Measurements from ENCODE around the gene SLC7A5.
"Not testable (repeated sequence)": the region's sequence is repeated elsewhere in the genome, so short reads cannot be mapped to it uniquely, and the experiment has no call there.

Gene SLC7A5

DNA sequence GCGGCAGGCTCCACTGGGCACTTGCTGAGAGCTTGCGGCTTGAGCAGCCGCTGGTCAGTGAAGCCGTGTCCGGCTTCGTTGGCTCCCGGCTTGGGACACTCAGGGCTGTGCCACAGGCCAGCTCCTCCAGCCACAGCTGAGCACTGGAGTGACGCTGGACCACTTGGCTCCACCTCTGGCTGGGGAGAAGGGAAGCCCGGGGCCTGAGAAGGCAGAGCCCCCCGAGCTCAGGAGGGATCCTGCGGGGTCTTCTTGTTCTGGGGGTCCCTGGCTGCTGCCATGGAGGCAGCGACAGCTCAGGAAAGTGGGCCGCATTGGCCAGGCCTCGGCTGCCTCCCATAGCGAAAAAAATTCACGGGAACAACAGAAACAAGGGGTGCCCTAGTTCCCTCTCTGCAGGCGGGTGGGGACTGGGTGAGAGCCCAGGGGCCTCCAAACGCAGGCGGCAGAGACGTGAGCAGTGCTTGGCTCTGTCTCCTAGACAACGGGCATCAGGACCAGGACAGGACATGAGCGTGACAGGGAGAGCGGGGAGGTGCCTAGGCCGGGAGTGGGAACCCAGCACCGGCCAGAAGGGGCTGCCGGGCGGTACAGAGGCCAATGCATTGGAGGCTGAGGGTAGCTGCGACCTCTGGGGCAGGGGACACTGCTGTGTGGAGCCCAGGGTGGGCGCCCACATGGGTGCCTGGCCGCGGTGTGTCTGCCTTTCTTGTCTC lies 37.7 kb downstream of the SLC7A5 start:
- DNase-seq = no peak

DNA sequence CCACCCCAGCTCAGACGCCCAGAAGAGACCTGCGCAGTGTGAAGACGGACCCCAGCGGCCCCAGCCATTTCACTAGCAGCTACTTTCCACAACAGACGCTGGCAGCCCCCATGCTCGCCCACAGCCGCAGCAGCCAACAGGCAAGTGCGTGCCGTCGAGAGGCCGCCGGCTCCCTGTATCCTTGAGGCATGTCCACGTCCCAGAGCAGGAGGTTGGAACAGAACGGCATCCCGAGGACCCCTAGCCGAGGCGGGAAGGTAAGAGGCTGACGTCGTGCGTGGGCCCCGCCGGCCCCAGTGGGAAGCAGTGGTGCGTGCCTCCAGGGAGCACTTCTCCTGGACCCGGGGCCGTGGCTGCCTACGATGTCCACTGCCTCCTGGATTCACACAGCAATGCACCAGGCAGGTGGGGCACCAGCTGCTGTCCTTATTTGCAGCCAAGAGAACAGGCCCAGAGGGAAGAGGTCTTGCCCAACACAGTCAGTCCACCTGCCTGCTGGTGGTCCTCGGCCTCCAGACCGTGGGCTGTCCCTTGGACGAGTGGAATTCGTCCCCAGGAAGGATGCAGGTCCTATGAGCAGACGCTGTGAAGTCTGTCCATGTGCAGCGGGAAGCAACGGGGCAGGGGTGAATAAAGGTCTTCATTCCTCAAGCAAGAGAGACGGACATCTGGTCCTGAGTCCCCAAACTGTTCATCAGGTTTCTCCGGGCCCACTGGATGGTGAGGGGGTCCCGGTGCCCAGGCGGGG lies 38.5 kb downstream of the SLC7A5 start:
- DNase-seq = no peak

GRCh38 chr16:87829988-87830672 lies 39.2 kb downstream of the SLC7A5 start:
- DNase-seq = no peak

DNA sequence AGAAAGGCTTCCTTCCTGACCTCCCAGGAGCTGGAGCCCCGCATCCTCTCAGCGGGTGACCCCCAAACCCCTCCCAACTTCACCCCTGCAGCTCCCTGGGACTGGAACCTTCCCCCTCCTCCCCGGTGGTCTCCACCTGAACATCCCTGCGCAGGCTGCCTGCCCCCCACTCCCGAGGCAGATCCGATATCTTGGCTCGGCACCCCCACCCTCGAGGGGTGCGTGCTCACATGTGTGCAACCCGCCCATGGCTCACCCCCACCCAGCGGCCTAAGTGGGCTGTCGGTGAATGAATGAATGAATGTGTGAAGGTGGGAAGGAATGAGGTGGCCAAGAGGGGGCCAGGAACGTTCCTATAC lies 39.7 kb downstream of the SLC7A5 start:
- no peak for DNase-seq

DNA sequence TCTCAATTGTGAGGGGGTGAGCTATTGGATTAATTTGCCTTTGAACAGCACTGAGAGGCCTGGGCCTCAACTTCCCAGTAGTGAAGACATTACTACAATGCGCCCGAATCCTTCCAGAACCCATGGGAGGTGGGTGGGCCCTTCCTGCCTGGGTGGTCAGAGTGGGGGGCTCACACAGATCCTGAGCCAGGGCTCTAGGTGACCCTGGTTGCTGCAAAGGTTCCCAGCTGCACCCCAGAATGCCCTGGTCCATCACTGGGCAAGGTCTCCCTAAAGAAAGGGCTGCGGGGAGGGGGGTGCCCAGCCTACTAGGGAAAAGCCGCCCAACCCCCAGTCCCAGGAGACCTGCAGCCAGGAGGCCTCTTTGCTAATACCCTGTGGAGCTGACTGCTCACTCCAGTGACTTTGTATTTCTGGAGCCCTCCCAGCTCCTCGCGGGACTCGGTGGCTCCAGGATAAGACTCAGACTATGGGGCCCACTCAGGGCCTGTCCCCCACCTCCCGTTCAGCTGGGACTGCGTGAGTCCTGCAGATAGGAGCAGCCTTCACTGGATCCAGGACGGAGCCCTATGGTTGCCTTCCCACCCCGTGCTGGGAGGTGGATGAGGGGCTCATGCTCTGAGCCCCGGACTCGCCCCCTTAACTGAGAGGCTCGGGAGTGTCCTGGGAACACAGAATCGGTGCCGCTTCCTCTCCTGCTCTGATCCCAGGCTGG lies 40.2 kb downstream of the SLC7A5 start:
- DNase-seq = no peak

GRCh38 chr16:87828071-87828906 lies 41.0 kb downstream of the SLC7A5 start:
- no peak for DNase-seq

DNA sequence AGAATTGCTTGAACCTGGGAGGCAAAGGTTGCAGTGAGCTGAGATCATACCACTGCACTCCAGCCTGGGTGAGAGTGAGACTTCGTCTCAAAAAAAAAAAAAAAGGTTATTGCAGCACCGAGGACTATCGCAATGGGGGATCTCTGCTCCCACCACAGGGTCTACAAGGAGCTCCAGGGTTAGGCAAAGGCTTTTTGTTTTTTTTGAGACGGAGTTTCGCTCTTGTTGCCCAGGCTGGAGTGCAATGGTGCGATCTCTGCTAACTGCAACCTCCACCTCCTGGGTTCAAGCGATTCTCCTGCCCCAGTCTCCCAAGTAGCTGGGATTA lies 41.8 kb downstream of the SLC7A5 start:
- not testable (repeated sequence) for DNase-seq

DNA sequence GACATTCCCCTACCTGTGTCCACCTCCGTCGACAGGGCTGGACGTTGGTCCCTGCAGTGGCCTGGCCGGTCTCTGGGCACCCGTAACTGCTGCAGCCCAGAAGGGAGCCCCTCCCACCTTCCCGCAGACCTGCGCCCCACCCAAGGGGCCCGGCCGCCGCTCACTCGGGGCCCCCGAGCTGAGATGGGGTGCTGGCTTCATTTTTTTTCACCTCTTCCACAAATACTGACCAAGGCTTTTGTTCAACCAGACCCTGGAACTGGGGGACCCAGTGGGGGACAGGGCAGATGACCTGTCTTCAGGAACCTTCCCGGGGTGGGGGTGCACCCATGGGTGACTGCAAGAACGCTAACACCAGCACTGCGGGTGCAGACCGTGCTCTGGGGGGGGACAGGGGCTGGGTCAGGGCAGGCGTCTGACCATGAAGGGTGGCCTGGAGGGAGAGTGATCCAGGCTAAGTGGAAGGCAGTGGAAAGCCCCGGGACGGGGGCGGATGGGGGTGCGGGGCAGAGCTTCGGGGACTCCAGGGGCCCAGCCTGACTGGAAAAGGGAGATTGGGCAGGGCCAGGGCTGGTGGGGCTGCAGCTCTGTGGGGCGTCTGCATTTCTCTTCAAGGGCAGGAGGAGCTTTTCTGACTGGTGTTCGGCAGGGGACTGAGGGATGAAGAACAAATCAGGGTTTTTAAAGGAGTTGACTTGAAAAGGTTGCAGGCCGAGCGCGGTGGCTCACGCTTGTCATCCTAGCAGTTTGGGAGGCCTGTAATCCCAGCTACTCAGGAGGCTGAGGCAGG lies 42.3 kb downstream of the SLC7A5 start:
- no peak for DNase-seq

- DNase-seq = not testable (repeated sequence)
These were observed 42.9 kb downstream of the SLC7A5 start for GRCh38 chr16:87826407-87826797.

DNA sequence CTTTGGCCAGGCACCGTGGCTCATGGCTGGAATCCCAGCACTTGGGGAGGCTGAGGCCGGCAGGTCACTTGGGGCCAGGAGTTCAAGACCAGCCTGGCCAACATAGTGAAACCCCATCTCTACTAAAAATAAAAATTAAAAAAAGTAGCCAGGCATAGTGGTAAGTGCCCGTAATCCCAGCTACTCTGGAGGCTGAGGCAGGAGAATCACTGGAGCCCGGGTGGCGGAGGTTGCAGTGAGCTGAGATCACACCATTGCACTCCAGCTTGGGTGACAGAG lies 43.5 kb downstream of the SLC7A5 start:
- DNase-seq = not testable (repeated sequence)

DNA sequence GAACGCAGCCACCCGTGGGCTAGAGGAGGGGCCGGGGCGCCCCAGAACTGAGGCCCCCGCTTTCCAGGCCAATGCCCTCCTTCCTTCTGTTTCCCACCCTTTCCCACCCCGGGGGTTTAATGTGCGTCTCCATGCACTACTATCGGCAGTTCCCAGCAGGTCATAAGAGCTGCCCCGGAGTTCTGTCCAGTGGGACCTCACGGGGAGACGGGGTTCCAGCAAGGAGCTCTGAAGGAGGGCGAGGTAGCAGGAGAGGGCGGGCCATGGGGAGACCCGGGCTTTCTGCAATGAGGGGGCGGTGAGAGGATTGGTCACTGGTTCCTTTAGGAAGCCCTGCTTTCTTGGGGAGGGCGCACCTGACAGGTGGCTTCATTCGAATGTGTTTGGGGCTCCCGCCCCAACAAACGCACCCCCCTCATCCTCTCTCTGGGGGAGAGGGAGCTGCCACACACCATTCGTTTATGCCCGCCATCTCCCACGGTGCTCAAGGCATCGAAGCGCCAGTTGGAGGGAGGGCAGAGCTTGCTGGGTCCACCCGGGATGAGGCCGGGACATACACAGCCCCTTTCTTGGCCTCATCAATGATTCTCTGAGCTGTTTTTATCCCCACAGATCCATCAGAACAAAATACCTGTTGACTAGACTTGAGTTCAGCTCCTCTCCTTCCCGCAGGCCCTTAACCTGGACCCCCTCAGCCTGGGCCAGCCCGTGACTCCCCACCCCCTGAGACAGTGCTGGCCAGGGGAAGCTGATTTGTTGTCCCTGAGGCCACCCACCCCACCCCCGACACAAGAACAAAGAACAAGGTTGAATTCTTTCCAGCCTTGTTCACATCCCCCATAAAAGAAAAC lies 44.1 kb downstream of the SLC7A5 start:
- no peak for DNase-seq

- no peak for DNase-seq
These were observed 45.0 kb downstream of the SLC7A5 start for GRCh38 chr16:87824016-87824990.

- no peak for DNase-seq
These were observed 46.0 kb downstream of the SLC7A5 start for GRCh38 chr16:87823181-87823929.

- DNase-seq = no peak
These were observed 47.0 kb downstream of the SLC7A5 start for GRCh38 chr16:87822108-87822970.

- no peak for DNase-seq
These were observed 47.8 kb downstream of the SLC7A5 start for GRCh38 chr16:87821376-87822107.

- no peak for DNase-seq
These were observed 49.3 kb downstream of the SLC7A5 start for GRCh38 chr16:87819983-87820382.

- DNase-seq = no peak
These were observed 50.0 kb downstream of the SLC7A5 start for GRCh38 chr16:87819282-87819681.
